HUDEP-2 (cell line): ENCODE results near the gene ARHGAP8.

Source experiments
- DNase-seq, 76 experiments: peaks; one replicate each; lab custom pipeline; 2025; ENCODE audit not compliant: unreplicated experiment in 76 of 76; lab: John Stamatoyannopoulos, UW

The ARHGAP8 gene

DNA sequence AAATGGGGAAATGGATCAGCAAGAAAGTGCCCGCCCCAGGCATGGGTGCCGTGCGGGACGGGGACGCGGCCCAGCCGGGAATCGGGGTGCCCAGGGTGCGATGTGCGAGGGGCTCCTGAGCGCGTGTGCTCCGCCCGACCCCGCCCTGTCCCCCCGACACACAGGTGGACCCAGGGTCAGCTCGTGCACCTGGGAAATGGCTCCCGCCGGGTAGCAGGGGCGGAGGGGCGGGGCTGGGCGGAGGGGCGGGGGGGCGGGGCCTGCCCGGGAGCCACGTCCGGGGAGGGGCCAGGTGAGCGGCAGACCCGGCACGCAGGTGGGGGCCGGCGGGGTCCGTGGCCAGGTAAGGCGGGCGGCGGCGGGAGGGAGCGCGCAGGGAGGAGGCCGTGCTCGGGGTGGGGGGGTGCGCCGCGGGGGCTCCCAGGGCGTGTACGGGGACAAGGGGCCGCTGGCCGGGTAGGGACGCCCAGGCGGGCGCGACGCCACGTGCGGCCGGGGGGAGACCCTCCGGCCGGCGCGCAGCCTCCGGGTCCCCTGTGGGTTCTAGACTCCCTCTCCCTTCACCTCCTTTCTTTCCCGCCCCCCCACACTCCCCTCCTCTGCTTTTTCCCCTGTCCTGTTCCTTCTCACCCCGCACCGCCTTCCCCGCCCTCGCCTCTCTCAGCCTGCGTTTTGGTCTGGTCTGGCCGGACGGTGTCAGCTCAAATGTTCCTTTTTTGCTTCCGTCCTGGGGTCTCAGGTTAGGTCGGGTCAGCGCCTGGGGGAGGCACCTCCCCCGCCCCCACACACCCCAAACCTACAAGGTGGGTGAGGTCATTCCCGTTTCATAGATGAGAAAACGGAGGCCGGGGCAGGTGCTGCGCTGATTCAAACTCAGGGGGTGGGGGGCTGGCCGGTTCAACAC lies at the start of gene ARHGAP8:
ARHGAP8 (plus strand) TSS at position 291 of the 904 bp plus-strand sequence. CDS start 33,953 bp downstream, outside the sequence.
- DNase-seq: no peak

DNA sequence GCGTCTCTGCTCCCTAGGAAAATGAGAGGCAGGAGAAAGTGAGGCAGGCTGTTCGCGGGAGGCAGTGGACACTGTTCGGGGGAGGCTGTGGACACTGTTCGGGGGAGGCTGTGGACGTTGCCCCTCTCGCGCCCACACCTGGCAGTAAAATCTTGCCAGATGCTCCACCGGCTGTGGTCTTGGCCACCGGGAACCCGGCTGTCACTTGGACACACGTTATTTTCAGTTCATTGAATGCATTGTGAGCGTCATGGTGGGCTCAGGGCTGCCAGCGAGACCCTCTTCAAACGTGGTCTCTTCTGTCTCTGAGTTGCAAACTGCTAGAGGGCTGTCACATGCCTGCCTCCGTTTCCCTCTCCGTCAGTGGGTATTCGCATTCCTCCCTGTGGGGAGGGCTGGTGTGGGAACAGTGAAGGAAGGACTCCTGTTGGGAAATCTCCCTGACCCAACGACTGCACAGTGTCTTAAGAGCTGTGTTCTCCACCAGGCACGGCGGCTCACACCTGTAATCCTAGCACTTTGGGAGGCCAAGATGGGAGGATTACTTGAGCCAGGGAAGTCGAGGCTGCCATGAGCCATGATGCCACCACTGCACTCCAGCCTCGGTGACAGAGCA lies 49.0 kb upstream of the ARHGAP8 start:
- no peak for DNase-seq

DNA sequence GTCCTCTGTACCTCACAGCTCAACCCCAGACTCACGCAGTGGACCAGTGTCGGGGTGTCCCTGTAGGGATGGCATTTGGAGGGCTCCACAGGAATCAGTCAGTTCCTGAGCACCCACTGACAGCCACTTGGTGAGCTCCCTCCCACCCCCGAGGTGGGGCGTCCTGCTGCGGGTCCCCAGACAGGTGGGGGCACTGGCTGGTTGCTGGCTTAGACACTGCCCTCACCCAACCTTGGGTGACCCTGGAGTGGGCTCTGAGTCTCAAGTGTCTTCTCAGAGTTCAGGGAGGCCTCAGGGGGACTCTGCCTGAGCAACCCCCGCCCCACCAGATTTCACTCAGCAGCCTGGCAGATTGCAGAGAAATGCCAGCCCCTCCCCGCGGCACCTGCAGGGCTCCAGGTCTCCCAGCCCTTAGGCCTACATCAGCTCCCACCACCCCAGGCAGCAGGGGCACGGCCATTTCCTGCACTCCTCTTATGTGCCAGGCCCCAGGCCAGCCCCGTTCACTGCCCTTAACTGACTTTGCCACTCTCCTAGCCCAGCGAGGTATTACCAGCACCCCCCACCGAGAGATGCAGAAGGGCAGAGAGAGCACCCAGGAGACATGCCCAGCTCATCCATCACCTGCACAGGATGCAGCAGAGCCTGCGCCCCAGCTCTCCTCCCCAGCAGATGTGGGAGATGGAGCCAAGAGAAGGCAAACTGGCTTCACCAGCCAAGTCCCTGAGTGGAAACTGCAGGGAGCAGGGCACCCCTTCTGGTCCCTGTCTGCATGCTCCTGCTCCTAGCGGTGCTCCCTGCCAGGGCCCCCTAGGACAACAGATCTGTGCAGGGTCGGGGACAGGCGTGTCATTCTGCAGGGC lies 48.0 kb upstream of the ARHGAP8 start:
- no peak for DNase-seq

DNA sequence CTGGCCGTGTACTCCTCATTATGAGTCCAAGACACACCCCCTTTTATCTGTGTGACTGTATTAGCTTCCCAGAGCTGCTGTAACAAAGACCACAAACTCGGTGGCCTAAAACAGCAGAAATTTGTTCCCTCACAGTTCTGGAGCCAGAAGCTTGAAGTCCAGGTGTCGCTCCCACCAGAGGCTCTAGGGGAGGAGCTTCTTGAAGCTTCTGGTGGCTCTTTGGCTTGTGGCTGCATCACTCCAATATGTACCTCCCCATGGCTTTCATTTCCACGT lies 47.4 kb upstream of the ARHGAP8 start:
- no peak for DNase-seq

DNA sequence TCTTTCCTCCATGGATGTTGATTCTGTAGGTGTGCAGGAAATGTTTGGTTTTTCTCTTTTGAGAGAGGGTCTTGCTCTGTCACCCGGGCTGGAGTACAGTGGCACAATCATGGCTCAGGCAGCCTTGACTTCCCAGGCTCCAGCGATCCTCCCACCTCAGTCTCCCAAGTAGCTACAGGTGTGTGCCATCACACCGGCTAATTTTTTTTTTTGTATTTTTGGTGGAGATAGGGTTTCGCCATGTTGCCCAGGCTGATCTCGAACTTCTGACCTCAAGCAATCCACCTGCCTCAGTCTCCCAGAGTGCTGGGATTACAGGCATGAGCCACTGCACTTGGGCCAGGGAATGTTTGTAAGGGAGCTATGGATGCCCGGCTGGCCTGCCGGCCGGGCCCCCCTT lies 45.9 kb upstream of the ARHGAP8 start:
- no peak for DNase-seq

DNA sequence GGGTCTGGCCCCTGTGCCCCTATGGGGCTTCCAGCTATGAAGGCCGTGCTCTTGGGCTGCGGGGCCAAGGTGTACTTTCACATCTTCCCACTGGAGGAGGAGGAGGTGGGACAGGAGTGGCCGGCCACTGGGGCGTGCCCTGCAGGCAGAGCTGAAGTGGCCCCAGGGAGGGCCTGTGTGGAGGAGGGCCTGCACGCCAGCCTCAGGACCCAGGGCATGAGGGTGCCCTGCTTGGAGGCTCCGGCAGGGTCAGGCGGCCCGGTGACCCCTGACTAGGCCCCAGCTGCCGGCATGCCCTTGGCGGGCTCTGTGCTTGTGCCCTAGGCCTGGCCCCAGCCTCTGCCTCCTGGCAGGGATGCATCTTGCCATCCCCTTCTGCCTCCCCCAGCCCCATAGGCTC lies 45.2 kb upstream of the ARHGAP8 start:
- DNase-seq: no peak

DNA sequence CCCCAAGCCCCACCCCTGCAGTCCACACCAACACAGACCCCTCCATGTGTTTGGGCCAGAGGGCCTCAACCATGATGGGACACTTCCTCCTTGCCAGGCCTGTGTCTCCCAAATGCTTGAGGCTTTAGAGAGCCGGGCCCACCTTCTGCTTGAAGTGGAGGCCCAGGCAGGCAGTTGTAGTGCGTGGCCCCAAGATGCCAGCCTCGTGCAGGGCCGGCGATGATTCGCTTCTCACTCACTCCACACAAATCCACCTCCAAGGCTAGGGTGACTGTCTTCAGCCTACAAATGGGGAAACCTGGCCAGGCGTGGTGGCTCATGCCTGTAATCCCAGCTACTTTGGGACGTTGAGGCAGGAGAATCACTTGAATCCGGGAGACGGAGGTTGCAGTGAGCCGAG lies 44.6 kb upstream of the ARHGAP8 start:
- DNase-seq: no peak

DNA sequence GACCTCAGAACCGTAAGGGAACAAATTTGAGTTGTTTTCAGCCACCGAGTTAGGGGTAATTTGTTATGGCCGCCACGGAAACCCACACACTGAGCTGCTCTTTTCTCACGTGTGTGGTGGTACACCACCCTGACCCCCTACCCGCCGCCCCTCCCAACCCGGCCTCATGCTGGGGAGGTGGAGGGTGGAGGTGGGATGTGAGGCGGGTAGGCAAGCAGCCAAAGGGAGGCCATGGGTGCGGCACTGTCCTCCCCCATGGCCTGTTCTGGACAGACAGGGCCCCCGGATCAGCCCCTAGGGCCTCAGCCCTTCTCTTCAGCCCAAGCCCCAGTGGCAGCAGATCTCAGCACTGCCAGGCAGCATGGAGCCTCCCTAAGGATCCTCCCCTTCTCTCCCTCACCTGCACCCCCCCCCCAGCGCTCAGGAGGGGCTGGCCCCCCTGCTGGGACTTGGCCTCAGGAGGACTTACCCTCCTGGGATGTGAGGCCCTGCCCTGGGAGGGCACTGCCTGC lies 42.4 kb upstream of the ARHGAP8 start:
- DNase-seq: peak in 20 of 76 experiments; percentile 3 to 48 (median 22)

DNA sequence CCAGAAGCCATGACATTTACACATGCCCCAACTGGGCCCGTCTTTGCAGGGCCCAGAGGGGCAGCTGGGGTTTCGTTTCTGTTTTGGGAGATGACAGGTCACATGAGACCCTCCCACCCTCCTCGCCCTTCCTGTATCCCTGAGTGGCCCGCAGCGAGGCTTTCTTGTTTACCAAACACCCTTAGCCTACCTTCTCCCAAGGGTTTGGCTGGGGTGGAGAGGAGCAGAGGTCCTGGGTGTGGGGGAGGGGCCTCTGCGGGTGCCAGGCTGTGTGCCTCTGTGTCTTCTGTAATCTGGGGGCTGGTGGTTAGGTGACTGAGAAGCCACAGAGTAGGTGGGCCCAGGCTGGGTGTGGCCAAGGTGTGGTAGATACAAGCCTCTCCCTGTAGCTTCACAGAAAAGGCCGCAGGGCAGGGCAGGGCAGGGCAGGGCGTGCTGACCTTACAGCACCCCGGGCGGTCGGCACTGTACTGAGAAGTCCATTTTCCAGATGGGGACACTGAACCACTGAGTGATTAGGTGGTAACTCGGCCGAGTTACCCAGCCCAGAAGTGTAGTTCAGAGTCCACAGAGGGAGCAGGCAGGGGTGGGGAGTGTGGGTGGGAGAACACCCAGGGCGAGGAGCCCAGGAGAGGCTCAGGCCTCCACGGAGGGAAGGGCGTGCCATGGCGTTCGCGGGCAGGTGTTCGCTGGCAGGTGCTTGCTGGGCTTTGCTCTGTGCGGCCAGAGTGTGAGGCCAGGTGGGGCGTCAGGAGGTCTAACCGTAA lies 41.7 kb upstream of the ARHGAP8 start:
- DNase-seq: peak in 47 of 76 experiments; percentile 7 to 71 (median 32)

DNA sequence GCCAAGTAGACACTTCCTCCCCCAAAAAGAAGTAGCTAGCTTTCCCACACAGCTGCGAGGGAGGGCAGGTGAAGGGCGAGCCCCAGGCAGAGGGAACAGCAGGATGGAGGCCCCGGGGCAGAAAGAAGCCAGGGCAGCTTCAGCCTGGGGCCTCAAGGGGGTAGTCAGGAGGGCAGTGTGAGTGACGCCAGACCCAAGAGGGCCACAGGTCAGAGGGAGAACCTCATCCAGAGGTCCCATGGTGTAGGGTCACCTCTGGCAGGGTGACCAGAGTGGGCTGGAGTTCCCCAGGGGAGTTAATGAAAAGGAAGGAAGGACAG lies 41.2 kb upstream of the ARHGAP8 start:
- DNase-seq: no peak

DNA sequence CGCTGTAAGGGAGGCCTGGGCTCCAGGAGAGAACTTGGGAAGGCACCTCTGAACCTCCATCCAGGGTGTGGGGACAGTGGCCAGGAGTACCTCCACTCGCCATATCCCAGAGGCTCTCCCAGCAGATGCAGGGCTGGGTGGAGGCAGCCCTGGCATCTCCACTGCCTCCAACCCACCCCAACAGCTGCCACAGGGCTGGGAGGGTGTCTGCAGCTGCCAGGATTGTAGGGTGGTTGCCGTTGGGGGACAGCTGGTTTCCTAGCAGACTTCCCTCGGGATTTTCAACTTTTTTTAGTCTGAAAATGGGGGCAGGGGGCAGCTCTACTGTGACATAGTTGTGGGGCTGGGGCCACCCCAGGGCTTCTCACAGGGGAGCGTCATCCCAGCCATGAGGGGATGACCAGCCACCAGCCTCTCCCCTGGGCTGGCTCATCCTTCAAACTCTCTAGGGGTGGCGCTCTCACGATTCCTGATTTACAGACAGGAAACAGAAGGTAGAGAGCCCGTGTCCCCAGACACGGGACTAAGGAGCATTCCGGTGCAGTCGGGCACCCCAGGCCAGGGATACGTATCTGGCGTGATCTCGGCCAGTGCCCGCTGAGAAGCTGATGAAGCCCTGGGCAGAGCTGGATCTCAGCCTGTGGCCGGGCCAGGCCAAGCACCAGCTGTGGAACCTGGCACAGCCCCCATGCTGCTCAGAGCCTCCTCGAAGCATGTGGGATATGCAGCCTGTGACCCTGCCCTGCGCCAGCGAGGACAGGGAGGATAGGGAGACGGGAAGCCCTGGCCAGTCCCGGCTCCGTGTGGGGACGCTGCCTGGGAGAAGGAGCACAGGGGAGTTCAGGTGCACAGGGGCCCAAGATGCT lies 40.5 kb upstream of the ARHGAP8 start:
- no peak for DNase-seq

DNA sequence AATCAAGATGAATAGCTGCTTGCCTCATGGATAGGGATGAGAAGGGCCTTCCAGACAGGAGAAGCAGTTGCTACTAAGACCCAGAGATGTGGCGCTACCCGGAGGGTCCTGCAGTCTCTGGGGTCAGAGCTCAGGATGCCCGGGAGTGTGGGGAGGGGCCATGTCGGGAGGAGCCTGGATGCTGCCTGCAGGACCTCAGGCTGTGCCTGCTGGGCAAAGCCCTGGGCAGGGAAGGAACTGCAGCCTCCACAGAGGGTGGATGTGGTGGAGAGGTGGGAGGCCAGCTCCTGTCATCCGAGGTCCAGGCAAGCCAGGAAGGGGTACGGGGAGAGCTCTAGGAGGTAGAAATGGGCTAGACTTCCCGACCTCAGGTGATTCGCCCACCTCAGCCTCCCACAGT lies 39.4 kb upstream of the ARHGAP8 start:
- no peak for DNase-seq

DNA sequence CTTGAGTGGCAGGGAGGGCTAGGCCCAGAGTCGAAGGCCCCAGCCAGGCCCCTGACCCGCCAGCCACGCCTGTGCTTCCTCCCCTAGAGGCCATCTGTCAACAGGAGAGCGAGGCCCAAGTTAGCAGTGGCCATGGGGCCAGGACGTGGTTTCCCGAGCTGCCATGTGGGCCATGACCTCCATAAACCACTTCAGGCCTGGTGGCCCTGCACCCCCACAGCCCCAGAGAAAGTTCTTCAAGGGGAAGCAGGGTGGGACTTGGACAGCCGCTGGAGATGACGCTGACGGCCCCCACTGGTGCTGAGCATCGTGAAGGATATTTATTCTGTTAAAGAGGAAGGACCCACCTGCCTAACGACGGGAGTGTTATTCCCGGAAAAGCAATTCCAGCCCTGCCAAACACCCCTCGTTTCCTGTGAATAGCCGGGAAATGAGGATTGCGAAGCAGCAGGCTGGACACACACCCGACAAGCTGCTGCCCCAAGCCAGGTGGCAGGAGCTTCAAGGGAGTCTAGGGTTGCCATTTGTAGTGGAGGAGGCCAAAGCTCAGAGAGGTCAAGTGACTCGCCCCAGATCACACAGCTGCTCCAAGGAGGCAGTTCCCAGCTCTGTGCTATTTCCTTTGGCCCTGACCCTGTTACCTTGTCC lies 37.5 kb upstream of the ARHGAP8 start:
- no peak for DNase-seq

DNA sequence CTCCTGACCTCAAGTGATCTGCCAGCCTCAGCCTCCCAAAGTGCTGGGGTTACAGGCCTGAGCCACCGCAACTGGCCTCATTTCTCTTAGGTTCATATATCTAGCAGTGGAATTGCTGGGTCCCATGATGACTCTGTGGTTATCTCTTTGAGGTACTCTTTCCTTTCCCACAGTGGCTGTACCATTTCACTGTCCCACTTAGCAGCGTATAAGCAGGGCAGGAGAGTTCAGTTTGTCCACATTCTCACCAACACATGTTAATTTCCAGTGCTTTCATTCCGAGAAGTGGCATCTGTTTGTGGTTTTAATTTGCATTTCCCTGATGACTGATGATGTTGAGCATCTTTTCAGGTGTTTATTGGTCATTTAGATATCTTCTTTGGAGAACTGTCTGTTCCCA lies 34.0 kb upstream of the ARHGAP8 start:
- no peak for DNase-seq

DNA sequence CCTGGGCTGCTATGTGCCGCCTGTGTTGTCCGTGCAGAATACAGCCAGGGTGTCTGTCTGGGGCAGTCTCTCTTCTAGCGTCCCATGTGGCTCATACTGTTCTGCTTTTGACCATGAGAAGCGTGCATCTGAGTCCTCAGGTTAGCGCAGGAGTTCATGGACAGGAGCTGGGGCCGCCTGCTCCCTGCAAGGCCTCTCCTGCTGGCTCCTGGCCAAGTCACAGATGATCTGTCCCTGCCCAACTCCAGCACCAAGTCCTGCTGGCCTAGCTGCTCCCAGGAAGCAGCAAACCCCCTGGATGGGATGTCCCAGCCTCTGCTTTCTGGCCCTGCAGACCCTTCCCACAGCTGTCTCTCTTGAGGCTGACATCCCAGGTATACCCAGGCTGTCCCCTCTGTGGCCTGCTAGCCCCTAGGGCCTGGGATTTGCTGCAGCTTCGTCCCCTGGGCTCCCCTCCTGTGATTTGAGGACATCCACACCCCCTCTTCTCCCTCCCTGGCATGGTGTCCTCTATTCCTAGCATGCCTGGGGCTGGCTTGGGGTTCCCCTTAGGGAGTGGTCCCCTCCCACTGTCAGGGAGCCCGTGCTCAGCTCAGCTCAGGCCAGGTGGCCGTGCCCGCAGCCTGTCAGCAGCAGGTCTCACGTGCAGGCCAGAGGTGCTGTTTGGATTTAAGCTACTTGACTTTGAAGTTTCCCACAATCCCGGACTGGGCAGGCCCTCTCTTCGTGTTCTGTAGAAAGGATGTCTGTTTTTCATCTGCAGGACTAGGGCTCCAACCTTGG lies 32.6 kb upstream of the ARHGAP8 start:
- DNase-seq: peak in 3 of 76 experiments; percentile 9 to 12 (median 12)

DNA sequence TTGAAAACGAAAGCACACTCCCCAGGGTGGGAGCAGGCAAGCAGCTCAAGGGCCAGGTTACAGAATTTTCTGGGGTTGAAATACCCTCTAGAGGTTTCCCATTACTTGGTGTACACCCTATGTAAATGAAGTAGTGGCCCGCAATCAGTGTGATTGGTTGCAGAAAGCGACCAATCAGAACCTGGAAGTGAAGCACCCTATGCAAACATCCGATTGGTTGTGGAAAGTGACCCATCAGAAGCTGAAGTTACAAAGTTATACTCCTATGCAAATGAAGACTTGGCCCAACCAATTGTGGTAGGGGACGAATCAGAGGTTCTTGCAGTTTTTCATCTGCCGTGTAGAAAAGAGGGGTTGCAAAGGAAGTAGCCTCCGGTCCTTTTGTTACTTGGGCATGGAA lies 31.2 kb upstream of the ARHGAP8 start:
- DNase-seq: no peak

DNA sequence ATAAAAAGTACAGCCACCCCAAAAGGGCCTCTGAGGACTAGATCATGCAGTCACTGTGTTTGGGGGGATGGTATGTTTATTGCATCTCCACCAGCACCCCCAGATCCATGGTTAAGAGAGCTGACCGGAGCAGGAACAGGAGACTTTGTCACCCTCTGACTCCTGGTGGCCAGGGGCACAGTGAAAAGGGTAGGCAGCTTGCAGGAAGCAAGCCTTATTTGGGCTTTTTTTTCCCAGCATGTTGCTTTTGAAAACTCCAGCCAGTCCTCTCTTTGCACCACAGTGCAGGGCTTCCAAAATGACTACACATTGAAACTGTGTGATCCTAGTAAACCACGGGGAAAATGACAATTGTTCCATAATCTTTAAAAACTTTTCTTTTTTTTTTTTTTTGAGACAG lies 29.8 kb upstream of the ARHGAP8 start:
- no peak for DNase-seq

DNA sequence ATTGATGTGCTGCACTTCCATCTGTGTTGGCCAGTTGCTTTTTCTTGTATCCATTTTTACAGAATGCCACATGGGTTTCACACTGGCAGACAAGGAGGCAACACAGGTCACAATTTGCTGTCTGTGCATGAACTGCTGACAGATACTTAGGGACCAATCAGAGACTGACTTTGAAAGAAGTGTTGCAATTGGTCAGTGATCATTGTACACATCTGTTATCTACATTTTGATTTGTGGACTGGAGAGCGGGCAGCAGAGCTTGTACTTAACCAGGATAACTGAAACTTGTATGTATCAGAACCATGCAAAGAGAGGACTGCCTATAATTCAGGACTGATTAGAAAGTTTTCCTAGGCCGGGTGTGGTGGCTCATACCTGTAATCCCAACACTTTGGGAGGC lies 28.6 kb upstream of the ARHGAP8 start:
- peak in 22 of 76 experiments; percentile 6 to 59 (median 26) for DNase-seq
